ENCODE measurements around the gene HTD2. TPM values are rescaled to one million over a fixed set of nuclear protein-coding genes. Genes with fewer than 3 reads are reported as not detected.

Gene HTD2
- total and polyA plus RNA-seq, 2 of the 4 experiments (the other 2 are of a cell fraction): 6.4 to 13.3 TPM

- no peaks in the 10 kb centered on the region for H3K9me3 ChIP-seq (ENCODE audit: control insufficient read depth, insufficient read depth, low read length)
- H3K27ac ChIP-seq (ENCODE audit: insufficient read depth, low read length): no peak overlapping the region
- CTCF ChIA-PET: no interaction called here
- no peaks in the 10 kb centered on the region for H3K27me3 ChIP-seq (ENCODE audit: control insufficient read depth, insufficient read depth, low read length)
- no peak overlapping the region for H4K5ac ChIP-seq (ENCODE audit: low read depth, low read length)
- no peak overlapping the region for H3K4ac ChIP-seq (ENCODE audit: low read depth, low read length)
- H4K20me1 ChIP-seq (ENCODE audit: insufficient read depth, low read length): 0 out of 2 replicates have a peak, but pooled peaks cover 3% of the 10 kb centered on the region
- no peak overlapping the region for H3K56ac ChIP-seq (ENCODE audit: extremely low read depth, insufficient read depth, low read length)
- no peak overlapping the region for H2BK5ac ChIP-seq (ENCODE audit: low read depth, low read length, poor library complexity, severe bottlenecking)
- H3K9ac ChIP-seq (ENCODE audit: low read depth, low read length): no peak overlapping the region
- DNase-seq (no peak), ATAC-seq (ENCODE audit: low read depth) (no peak)
- intact Hi-C loops (cut with micrococcal nuclease) (loop anchor here (10.0 kb wide), 1 partner anchor 295 kb away; no protein-coding TSS in a partner anchor), dilution Hi-C loops (cut with HindIII; ENCODE audit: low sequenced_read_pairs, unreplicated experiment) (no loop called here), in situ Hi-C loops (cut with MboI; ENCODE audit: low sequenced_read_pairs) (loop anchor here (5.0 to 10.0 kb wide), 4 partner anchors 82 to 295 kb away; partner anchors contain the start of gene KCTD6)
- no peak overlapping the region for H2BK20ac ChIP-seq (ENCODE audit: low read depth, low read length)
- no peak overlapping the region for H4K8ac ChIP-seq (ENCODE audit: low read depth in 2 of 2, low read length in 2 of 2)
- H2BK120ac ChIP-seq (ENCODE audit: low read depth, low read length): no peak overlapping the region
- peaks cover 9% of the 10 kb centered on the region for H3K9me1 ChIP-seq (ENCODE audit: insufficient read depth, low read length)
- no peaks in the 10 kb centered on the region for H3K36me3 ChIP-seq (ENCODE audit: control insufficient read depth, insufficient read depth, low read length)
- no peak overlapping the region for H2AK9ac ChIP-seq (replicated peaks; ENCODE audit: low read depth, low read length, poor library complexity)
- no peak overlapping the region for H3K18ac ChIP-seq (ENCODE audit: low read depth, low read length)
- no TSS peak for BruUV-seq (replicated peaks)
- no peak overlapping the region for H3K4me2 ChIP-seq (ENCODE audit: low read depth, low read length)
- 92% methylated on average over 2 of the region's 5 CpGs; no CpG with 5 or more reads in 1 of the 2 experiments for WGBS, 2 experiments (ENCODE audit: extremely low coverage in 2 of 2, insufficient read length in 1 of 2)
- TF ChIP-seq RCOR1 (IDR thresholded peaks at IDR 0.05; ENCODE audit: insufficient replicate concordance, low read length): no peak
- TF ChIP-seq POLR2A (IDR thresholded peaks at IDR 0.05; ENCODE audit: low read depth, low read length): no peak
- TF ChIP-seq CTCF (conservative IDR thresholded peaks at IDR 0.05; ENCODE audit: low read depth, low read length): no peak
- TF ChIP-seq MAZ (IDR thresholded peaks at IDR 0.05; ENCODE audit: borderline replicate concordance, low read depth, low read length): no peak
- no peak for TF ChIP-seq FOS (IDR thresholded peaks at IDR 0.05; ENCODE audit: low read depth, low read length)
- TF ChIP-seq ELK1 (IDR thresholded peaks at IDR 0.05; ENCODE audit: borderline replicate concordance, low read depth, low read length): no peak
- no peak for TF ChIP-seq RFX5 (IDR thresholded peaks at IDR 0.05; ENCODE audit: low read depth, low read length)
- TF ChIP-seq NFE2L2 (IDR thresholded peaks at IDR 0.05; ENCODE audit: low read depth, low read length): no peak
- TF ChIP-seq, protein P1, sequence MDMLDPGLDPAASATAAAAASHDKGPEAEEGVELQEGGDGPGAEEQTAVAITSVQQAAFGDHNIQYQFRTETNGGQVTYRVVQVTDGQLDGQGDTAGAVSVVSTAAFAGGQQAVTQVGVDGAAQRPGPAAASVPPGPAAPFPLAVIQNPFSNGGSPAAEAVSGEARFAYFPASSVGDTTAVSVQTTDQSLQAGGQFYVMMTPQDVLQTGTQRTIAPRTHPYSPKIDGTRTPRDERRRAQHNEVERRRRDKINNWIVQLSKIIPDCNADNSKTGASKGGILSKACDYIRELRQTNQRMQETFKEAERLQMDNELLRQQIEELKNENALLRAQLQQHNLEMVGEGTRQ (IDR thresholded peaks at IDR 0.05; ENCODE audit: low read depth, low read length): no peak
- no peak for TF ChIP-seq CHD1 (IDR thresholded peaks at IDR 0.05; ENCODE audit: low read depth, low read length)
- TF ChIP-seq CEBPB (IDR thresholded peaks at IDR 0.05; ENCODE audit: low read depth, low read length): no peak
- no peak for TF ChIP-seq RAD21 (IDR thresholded peaks at IDR 0.05; ENCODE audit: low read length)
- no peak for TF ChIP-seq SMC3 (IDR thresholded peaks at IDR 0.05; ENCODE audit: low read depth, low read length)
- TF ChIP-seq MXI1 (IDR thresholded peaks at IDR 0.05; ENCODE audit: borderline replicate concordance, low read depth, low read length): no peak
- no peak for TF ChIP-seq BHLHE40 (IDR thresholded peaks at IDR 0.05; ENCODE audit: low read depth, low read length)
- TF ChIP-seq MAFK (IDR thresholded peaks at IDR 0.05; ENCODE audit: low read depth, low read length): no peak
- peaks cover 5 to 21% of the 10 kb centered on the region in 2 experiments; a peak in 3 of 4 replicates for H3K79me1 ChIP-seq (ENCODE audit: low read depth in 1 of 2, low read length in 2 of 2)
- no peak overlapping the region for H3K23ac ChIP-seq (ENCODE audit: low read depth, low read length)
- POLR2A ChIA-PET (ENCODE audit: unreplicated experiment): no interaction called here
- H3K4me1 ChIP-seq (ENCODE audit: control insufficient read depth, insufficient read depth, low read length): peaks cover 19% of the 10 kb centered on the region
- H3K14ac ChIP-seq (replicated peaks; ENCODE audit: low read depth, low read length): no peak overlapping the region
- no peak overlapping the region for H2BK15ac ChIP-seq (ENCODE audit: low read depth, low read length)
- no peak overlapping the region for H3K4me3 ChIP-seq (ENCODE audit: insufficient read depth, low read depth, low read length)
- H2AFZ ChIP-seq (replicated peaks; ENCODE audit: low read length, poor library complexity): no peak overlapping the region
- H4K91ac ChIP-seq (ENCODE audit: insufficient read depth, low read depth, low read length): no peak overlapping the region
- H2AK5ac ChIP-seq (ENCODE audit: low read depth, low read length): no peak overlapping the region
Measured at GRCh38 chr3:58329922-58330413, 23.6 kb downstream of the HTD2 start.

Data from IMR-90 (cell line).